Mesenchymal stem cell (in vitro differentiated cells and primary cell): Measurements from ENCODE around the gene RBKS.
"Not testable (repeated sequence)": the region's sequence is repeated elsewhere in the genome, so short reads cannot be mapped to it uniquely, and the experiment has no call there.

Source experiments
- DNase-seq: peaks from one replicate; pipeline ENCODE4 v3.0.0-alpha.2; 2013
- H2AFZ ChIP-seq: one replicate; pipeline ENCODE4 v1.6.1; 2013; ENCODE audit warnings: low read depth, mild to moderate bottlenecking, control low read depth, inconsistent platforms, low read length, moderate library complexity
- H2AK5ac ChIP-seq: 2 replicates; pipeline ENCODE4 v1.6.1; 2013; ENCODE audit warnings: low read length, moderate library complexity, mild to moderate bottlenecking, inconsistent platforms; ENCODE audit not compliant: severe bottlenecking
- H2BK120ac ChIP-seq: one replicate; pipeline ENCODE4 v1.6.1; 2013; ENCODE audit warnings: low read depth, mild to moderate bottlenecking, inconsistent platforms, low read length, moderate library complexity
- H2BK12ac ChIP-seq, 2 experiments: one replicate each; pipeline ENCODE4 v1.6.1; 2013; ENCODE audit warnings: inconsistent platforms in 2 of 2, low read length in 2 of 2, mild to moderate bottlenecking in 2 of 2, moderate library complexity in 2 of 2, control low read depth in 1 of 2
- H2BK15ac ChIP-seq: one replicate; pipeline ENCODE4 v1.6.1; 2013; ENCODE audit warnings: mild to moderate bottlenecking, low read depth, inconsistent platforms; ENCODE audit not compliant: poor library complexity, severe bottlenecking
- H2BK5ac ChIP-seq: 2 replicates; pipeline ENCODE4 v1.6.1; 2013; ENCODE audit warnings: low read depth, mild to moderate bottlenecking, low read length, control low read depth, inconsistent platforms; ENCODE audit not compliant: poor library complexity, severe bottlenecking
- H3K14ac ChIP-seq, 2 experiments: one replicate each; pipeline ENCODE4 v1.6.1; 2013; ENCODE audit warnings: inconsistent platforms in 2 of 2, low read length in 2 of 2, control low read depth in 1 of 2, mild to moderate bottlenecking in 1 of 2, moderate library complexity in 1 of 2
- H3K18ac ChIP-seq, 2 experiments: one replicate each; pipeline ENCODE4 v1.6.1; 2013; ENCODE audit warnings: inconsistent platforms in 2 of 2, low read length in 2 of 2, control low read depth in 1 of 2, low read depth in 1 of 2, mild to moderate bottlenecking in 1 of 2
- H3K23ac ChIP-seq, 2 experiments: one replicate each; pipeline ENCODE4 v1.6.1; 2013; ENCODE audit warnings: inconsistent platforms in 2 of 2, low read length in 2 of 2, mild to moderate bottlenecking in 2 of 2, moderate library complexity in 2 of 2, control low read depth in 1 of 2
- H3K27ac ChIP-seq: 2 replicates; pipeline ENCODE4 v1.5.1; 2013; ENCODE audit warnings: mild to moderate bottlenecking, moderate library complexity, low read length, control low read depth, inconsistent platforms; ENCODE audit not compliant: poor library complexity, severe bottlenecking
- H3K27me3 ChIP-seq, 2 experiments: 2 replicates each; pipeline versions ENCODE4 v1.6.1 to v1.7.0; 2013; ENCODE audit warnings: low read length in 2 of 2, mild to moderate bottlenecking in 2 of 2, moderate library complexity in 2 of 2, control low read depth in 1 of 2, inconsistent platforms in 1 of 2; ENCODE audit not compliant: control insufficient read depth in 1 of 2, insufficient read depth in 1 of 2
- H3K36me3 ChIP-seq, 2 experiments: 2 replicates each; pipeline versions ENCODE4 v1.6.1 to v1.7.0; 2013; ENCODE audit warnings: low read length in 2 of 2, control low read depth in 1 of 2, inconsistent platforms in 1 of 2, low read depth in 1 of 2, mild to moderate bottlenecking in 1 of 2; ENCODE audit not compliant: insufficient read depth in 2 of 2, control insufficient read depth in 1 of 2
- H3K4ac ChIP-seq, 2 experiments: one replicate each; pipeline ENCODE4 v1.6.1; 2013; ENCODE audit warnings: inconsistent platforms in 2 of 2, low read length in 2 of 2, mild to moderate bottlenecking in 2 of 2, moderate library complexity in 2 of 2, control low read depth in 1 of 2, low read depth in 1 of 2
- H3K4me1 ChIP-seq: 2 replicates; pipeline ENCODE4 v1.6.1; 2013; ENCODE audit warnings: low read depth, low read length, control low read depth; ENCODE audit not compliant: control insufficient read depth, insufficient read depth
- H3K4me2 ChIP-seq: 2 replicates; pipeline ENCODE4 v1.6.1; 2013; ENCODE audit warnings: low read length, mild to moderate bottlenecking, inconsistent platforms; ENCODE audit not compliant: poor library complexity, severe bottlenecking
- H3K4me3 ChIP-seq, 2 experiments: 2 replicates each; pipeline versions ENCODE4 v1.5.1 to v1.7.0; 2013; ENCODE audit warnings: low read length in 2 of 2, mild to moderate bottlenecking in 2 of 2, control low read depth in 1 of 2, low read depth in 1 of 2; ENCODE audit not compliant: insufficient read depth in 1 of 2
- H3K79me1 ChIP-seq: replicated peaks from 2 replicates; pipeline ENCODE4 v1.6.1; 2013; ENCODE audit warnings: mild to moderate bottlenecking, control low read depth, low read length, inconsistent platforms; ENCODE audit not compliant: poor library complexity, severe bottlenecking
- H3K9ac ChIP-seq: 2 replicates; pipeline ENCODE4 v1.7.0; 2013; ENCODE audit warnings: mild to moderate bottlenecking, low read length, moderate library complexity
- H3K9me3 ChIP-seq: 2 replicates; pipeline ENCODE4 v1.7.0; 2013; ENCODE audit warnings: mild to moderate bottlenecking, low read length; ENCODE audit not compliant: control insufficient read depth
- H4K8ac ChIP-seq: one replicate; pipeline ENCODE4 v1.6.1; 2013; ENCODE audit warnings: inconsistent platforms, mild to moderate bottlenecking, low read length, moderate library complexity
- H4K91ac ChIP-seq: one replicate; pipeline ENCODE4 v1.6.1; 2013; ENCODE audit warnings: mild to moderate bottlenecking, low read length, inconsistent platforms
- WGBS: methylation state at CpG from one replicate; pipeline ENCODE4 v1.1.7; 2013; ENCODE audit warnings: mixed read lengths; 5-methylcytosine and 5-hydroxymethylcytosine counted together

RBKS gene

GRCh38 chr2:27747827-27748352, 142.3 kb downstream of the RBKS start:
- H2BK120ac ChIP-seq, result no peak overlapping the region
- no peak overlapping the region for H3K9ac ChIP-seq
- H3K27me3 ChIP-seq, result no peaks in the 10 kb centered on the region
- no peak overlapping the region for H2BK15ac ChIP-seq
- H2AFZ ChIP-seq, result peak overlapping the region; percentile 4
- H3K27ac ChIP-seq, result no peak overlapping the region
- H3K4me1 ChIP-seq, result peaks cover 2% of the 10 kb centered on the region
- no peak overlapping the region for H3K4ac ChIP-seq
- peaks cover 13% of the 10 kb centered on the region for H3K9me3 ChIP-seq
- no peak for DNase-seq
- no peak overlapping the region for H2AK5ac ChIP-seq
- WGBS, result 94% methylated on average over 4 of the region's 6 CpGs
- H4K8ac ChIP-seq, result no peak overlapping the region
- no peak overlapping the region for H3K18ac ChIP-seq
- H3K4me2 ChIP-seq, result no peak overlapping the region
- H3K36me3 ChIP-seq, result no peaks in the 10 kb centered on the region
- H2BK12ac ChIP-seq, result no peak overlapping the region
- H4K91ac ChIP-seq, result no peak overlapping the region
- no peak overlapping the region for H3K14ac ChIP-seq
- H3K23ac ChIP-seq, result no peak overlapping the region
- no peak overlapping the region for H3K4me3 ChIP-seq
- no peak overlapping the region for H2BK5ac ChIP-seq
- no peaks in the 10 kb centered on the region for H3K79me1 ChIP-seq

DNA sequence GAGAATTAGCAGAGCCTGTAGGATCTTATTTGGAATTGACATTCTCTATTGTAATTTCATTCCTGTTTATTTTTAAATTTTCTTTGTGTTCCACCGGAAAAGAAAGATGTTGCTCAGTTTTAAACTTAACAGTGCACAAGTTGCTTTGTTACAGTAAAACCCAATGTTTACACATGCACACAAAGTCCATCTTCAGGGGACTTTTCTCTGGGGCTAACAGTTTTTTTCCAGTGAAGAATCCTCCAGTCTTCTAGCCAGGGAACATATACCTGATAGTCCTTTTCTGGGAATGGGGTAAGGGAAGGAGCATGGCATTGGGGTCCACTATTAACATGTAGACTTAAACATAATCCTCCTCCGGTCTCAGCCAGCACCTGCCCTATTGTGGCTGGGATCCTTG, 143.9 kb downstream of the RBKS start:
- no peak overlapping the region for H2AFZ ChIP-seq
- H3K4ac ChIP-seq, result no peak overlapping the region
- H3K27ac ChIP-seq, result no peak overlapping the region
- H3K4me3 ChIP-seq, result no peak overlapping the region
- no peak overlapping the region for H2BK5ac ChIP-seq
- H3K4me1 ChIP-seq, result no peaks in the 10 kb centered on the region
- no peak overlapping the region for H2AK5ac ChIP-seq
- no peak overlapping the region for H4K91ac ChIP-seq
- H3K14ac ChIP-seq, result no peak overlapping the region
- H4K8ac ChIP-seq, result no peak overlapping the region
- H3K36me3 ChIP-seq, result no peaks in the 10 kb centered on the region
- H2BK12ac ChIP-seq, result no peak overlapping the region
- no peak overlapping the region for H3K4me2 ChIP-seq
- H3K79me1 ChIP-seq, result no peaks in the 10 kb centered on the region
- no peaks in the 10 kb centered on the region for H3K27me3 ChIP-seq
- H3K9me3 ChIP-seq, result peaks cover 13% of the 10 kb centered on the region
- H2BK120ac ChIP-seq, result no peak overlapping the region
- H3K9ac ChIP-seq, result no peak overlapping the region
- 100% methylated on average over 1 of the region's 2 CpGs for WGBS
- no peak overlapping the region for H3K18ac ChIP-seq
- H2BK15ac ChIP-seq, result no peak overlapping the region
- no peak for DNase-seq
- no peak overlapping the region for H3K23ac ChIP-seq

GRCh38 chr2:27745494-27745893, 144.7 kb downstream of the RBKS start:
- not testable (repeated sequence) for H3K4ac ChIP-seq, H2AK5ac ChIP-seq, H3K18ac ChIP-seq, DNase-seq, H3K9ac ChIP-seq, H3K4me2 ChIP-seq, H3K27ac ChIP-seq, H3K4me3 ChIP-seq, H2BK15ac ChIP-seq, H2BK5ac ChIP-seq, H3K23ac ChIP-seq, H3K4me1 ChIP-seq, H2AFZ ChIP-seq, H4K8ac ChIP-seq, H2BK12ac ChIP-seq, H3K36me3 ChIP-seq, H2BK120ac ChIP-seq, H3K14ac ChIP-seq, H3K79me1 ChIP-seq, H4K91ac ChIP-seq, H3K27me3 ChIP-seq
- H3K9me3 ChIP-seq, result peaks cover 13% of the 10 kb centered on the region

DNA sequence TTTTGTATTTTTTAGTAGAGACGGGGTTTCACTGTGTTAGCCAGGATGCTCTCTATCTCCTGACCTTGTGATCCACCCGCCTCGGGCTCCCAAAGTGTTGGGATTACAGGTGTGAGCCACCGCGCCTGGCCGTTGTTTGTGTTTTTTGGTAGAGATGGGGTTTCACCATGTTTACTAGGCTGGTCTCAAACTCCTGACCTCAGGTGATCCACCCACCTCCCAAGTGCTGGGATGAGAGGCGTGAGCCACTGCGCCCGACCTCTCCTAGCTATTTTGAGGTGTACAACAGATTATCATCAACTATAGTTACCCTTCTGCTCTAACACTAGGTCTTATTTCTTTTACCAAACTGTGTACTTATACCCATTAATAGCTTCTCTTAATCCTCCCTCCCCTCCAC, 147.6 kb downstream of the RBKS start:
- Histone ChIP-seq H3K4me3 (no peak overlapping the region), H3K9me3 (no peaks in the 10 kb centered on the region), H2AFZ (no peak overlapping the region), H3K14ac (no peak overlapping the region), H3K79me1 (no peaks in the 10 kb centered on the region), H3K36me3 (no peaks in the 10 kb centered on the region), H3K4ac (no peak overlapping the region), H3K4me2 (no peak overlapping the region), H2BK120ac (no peak overlapping the region), H3K27me3 (no peaks in the 10 kb centered on the region), H4K91ac (no peak overlapping the region), H2BK12ac (no peak overlapping the region), H2BK15ac (no peak overlapping the region), H4K8ac (no peak overlapping the region), H2AK5ac (no peak overlapping the region), H2BK5ac (no peak overlapping the region), H3K4me1 (peaks cover 1% of the 10 kb centered on the region), H3K9ac (no peak overlapping the region), H3K18ac (no peak overlapping the region), H3K23ac (no peak overlapping the region), H3K27ac (no peak overlapping the region)
- no peak for DNase-seq
- WGBS, result 95% methylated on average over 8 of the region's 9 CpGs
